ENCODE measurements around the gene BEST2. TPM values are rescaled to one million over a fixed set of nuclear protein-coding genes. Genes with fewer than 3 reads are reported as not detected.

Gene BEST2
- total RNA-seq, 1 experiment from 2014 or later = 3.3 TPM

- no peak for TF ChIP-seq FOXJ3 (CRISPR knock-in tag; IDR thresholded peaks at IDR 0.05; ENCODE audit: borderline replicate concordance)
- no peak for TF ChIP-seq ZNF423 (CRISPR knock-in tag; IDR thresholded peaks at IDR 0.05)
Observed at GRCh38 chr19:12786952-12787351, 35.4 kb downstream of the BEST2 start (continued).

GRCh38 chr19:12787458-12787857 lies 35.9 kb downstream of the BEST2 start:
- POLR2A ChIA-PET = interaction anchor here (1.3 kb wide), 1 partner anchor 9 kb away, joined by 4 read pairs; no protein-coding TSS in a partner anchor
- CTCF ChIA-PET = interaction anchor here (1.0 to 3.4 kb wide), 4 partner anchors 9 to 64 kb away, joined by 3 to 29 read pairs (median 7); no protein-coding TSS in a partner anchor
- peaks cover 15% of the 10 kb centered on the region for H3K27me3 Mint-ChIP-seq (ENCODE audit: low read depth)

DNA sequence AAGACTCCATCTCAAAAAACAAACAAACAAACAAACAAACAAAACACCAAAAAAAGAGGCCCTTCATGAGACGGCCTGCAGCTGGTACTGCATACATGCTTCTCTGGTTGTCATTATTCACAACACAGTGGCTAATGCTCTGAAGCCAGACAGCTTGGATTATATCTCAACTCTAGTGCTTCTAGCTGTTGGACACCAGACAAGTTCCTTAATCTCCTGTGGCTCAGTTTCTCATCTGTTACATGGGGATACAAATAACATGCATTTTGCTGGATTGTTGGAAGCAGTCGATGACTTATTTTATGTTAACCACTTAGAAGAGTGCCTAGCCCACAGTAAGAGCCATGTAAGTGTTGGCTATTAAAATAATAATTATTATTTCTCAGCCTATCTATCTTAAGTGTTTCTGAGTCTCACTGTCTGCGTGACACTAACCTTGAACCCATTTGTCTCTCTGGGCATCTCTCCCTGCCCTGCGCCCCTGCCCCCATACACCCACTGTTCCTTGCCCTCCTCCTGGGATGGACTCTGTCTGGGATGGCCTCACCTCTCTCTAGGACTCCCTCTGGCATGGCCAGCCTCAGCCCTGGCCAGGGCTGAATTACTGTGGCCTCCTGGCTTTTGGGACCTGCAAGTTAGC lies 36.6 kb downstream of the BEST2 start:
- Mint-ChIP-seq H3K4me3 (no peak overlapping the region; the same call in 1 of the 2 replicates), H3K36me3 (no peaks in the 10 kb centered on the region), H3K4me1 (peaks cover 25% of the 10 kb centered on the region), H3K27ac (no peak overlapping the region), H3K27me3 (ENCODE audit: low read depth) (peaks cover 22% of the 10 kb centered on the region), H3K9me3 (no peaks in the 10 kb centered on the region)
- no peak for TF ChIP-seq STAT6 (CRISPR knock-in tag; conservative IDR thresholded peaks at IDR 0.05; ENCODE audit: low read depth)
- TF ChIP-seq NR1H2 (CRISPR knock-in tag; IDR thresholded peaks at IDR 0.05) = no peak
- no peak for TF ChIP-seq NFE2L1 (CRISPR knock-in tag; IDR thresholded peaks at IDR 0.05)
- no peak for TF ChIP-seq KAT7 (CRISPR knock-in tag; IDR thresholded peaks at IDR 0.05; ENCODE audit: borderline replicate concordance)
- ChIA-PET CTCF (interaction anchor here (0.6 to 3.4 kb wide), 10 partner anchors 8 to 97 kb away, joined by 3 to 29 read pairs (median 6); partner anchors contain the start of gene HOOK2), POLR2A (interaction anchor here (1.3 to 1.7 kb wide), 4 partner anchors 10 to 22 kb away, joined by 3 to 5 read pairs (median 4); no protein-coding TSS in a partner anchor)
- DNase-seq (ENCODE audit: low spot score) (no peak), ATAC-seq (no peak)

More at GRCh38 chr19:12787458-12787857, 35.9 kb downstream of the BEST2 start:
- ATAC-seq = no peak
- H3K4me3 Mint-ChIP-seq = no peak overlapping the region
- no peak overlapping the region for H3K27ac Mint-ChIP-seq
- no peaks in the 10 kb centered on the region for H3K9me3 Mint-ChIP-seq
- H3K36me3 Mint-ChIP-seq = no peaks in the 10 kb centered on the region
- no peak for DNase-seq (ENCODE audit: low spot score)
- TF ChIP-seq, protein P1, sequence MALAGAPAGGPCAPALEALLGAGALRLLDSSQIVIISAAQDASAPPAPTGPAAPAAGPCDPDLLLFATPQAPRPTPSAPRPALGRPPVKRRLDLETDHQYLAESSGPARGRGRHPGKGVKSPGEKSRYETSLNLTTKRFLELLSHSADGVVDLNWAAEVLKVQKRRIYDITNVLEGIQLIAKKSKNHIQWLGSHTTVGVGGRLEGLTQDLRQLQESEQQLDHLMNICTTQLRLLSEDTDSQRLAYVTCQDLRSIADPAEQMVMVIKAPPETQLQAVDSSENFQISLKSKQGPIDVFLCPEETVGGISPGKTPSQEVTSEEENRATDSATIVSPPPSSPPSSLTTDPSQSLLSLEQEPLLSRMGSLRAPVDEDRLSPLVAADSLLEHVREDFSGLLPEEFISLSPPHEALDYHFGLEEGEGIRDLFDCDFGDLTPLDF (CRISPR knock-in tag; IDR thresholded peaks at IDR 0.05) = no peak
- no peak for TF ChIP-seq ZBTB21 (CRISPR knock-in tag; IDR thresholded peaks at IDR 0.05; ENCODE audit: borderline replicate concordance)
- TF ChIP-seq NR1H2 (CRISPR knock-in tag; IDR thresholded peaks at IDR 0.05) = no peak
- TF ChIP-seq IRF2 (CRISPR knock-in tag; IDR thresholded peaks at IDR 0.05; ENCODE audit: borderline replicate concordance, low read depth) = no peak
- TF ChIP-seq, protein P2, sequence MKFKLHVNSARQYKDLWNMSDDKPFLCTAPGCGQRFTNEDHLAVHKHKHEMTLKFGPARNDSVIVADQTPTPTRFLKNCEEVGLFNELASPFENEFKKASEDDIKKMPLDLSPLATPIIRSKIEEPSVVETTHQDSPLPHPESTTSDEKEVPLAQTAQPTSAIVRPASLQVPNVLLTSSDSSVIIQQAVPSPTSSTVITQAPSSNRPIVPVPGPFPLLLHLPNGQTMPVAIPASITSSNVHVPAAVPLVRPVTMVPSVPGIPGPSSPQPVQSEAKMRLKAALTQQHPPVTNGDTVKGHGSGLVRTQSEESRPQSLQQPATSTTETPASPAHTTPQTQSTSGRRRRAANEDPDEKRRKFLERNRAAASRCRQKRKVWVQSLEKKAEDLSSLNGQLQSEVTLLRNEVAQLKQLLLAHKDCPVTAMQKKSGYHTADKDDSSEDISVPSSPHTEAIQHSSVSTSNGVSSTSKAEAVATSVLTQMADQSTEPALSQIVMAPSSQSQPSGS (CRISPR knock-in tag; IDR thresholded peaks at IDR 0.05; ENCODE audit: borderline replicate concordance, low read depth) = no peak
- TF ChIP-seq ESRRA (CRISPR knock-in tag; IDR thresholded peaks at IDR 0.05; ENCODE audit: borderline replicate concordance) = no peak
- TF ChIP-seq, protein P3, sequence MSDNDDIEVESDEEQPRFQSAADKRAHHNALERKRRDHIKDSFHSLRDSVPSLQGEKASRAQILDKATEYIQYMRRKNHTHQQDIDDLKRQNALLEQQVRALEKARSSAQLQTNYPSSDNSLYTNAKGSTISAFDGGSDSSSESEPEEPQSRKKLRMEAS (CRISPR knock-in tag; IDR thresholded peaks at IDR 0.05) = no peak
- TF ChIP-seq GABPB1 (CRISPR knock-in tag; IDR thresholded peaks at IDR 0.05) = no peak
- TF ChIP-seq TP53 (CRISPR knock-in tag; IDR thresholded peaks at IDR 0.05) = no peak
- peaks cover 24% of the 10 kb centered on the region for H3K4me1 Mint-ChIP-seq

Measured in WTC11 (cell line).